GM23338 (cell line): ENCODE results near the gene TNFAIP8L2. TPM values are rescaled to one million over a fixed set of nuclear protein-coding genes. Genes with fewer than 3 reads are reported as not detected.

Source experiments
- ATAC-seq: fragments of 200-7000 bp; cut with Tn5 transposase; 3 replicates; pipeline ENCODE4 v1.9.1; 2020
- DNase-seq: peaks from one replicate; pipeline ENCODE4 v3.0.0-alpha.2; 2015; ENCODE audit warnings: low spot score
- H2AFZ ChIP-seq: fragments of 200-600 bp; sonication (generic); 2 replicates; pipeline ENCODE4 v1.8.0; 2016; ENCODE audit warnings: antibody characterized with exemption, mild to moderate bottlenecking, moderate library complexity
- H3F3A ChIP-seq: fragments of 200-600 bp; sonication (generic); replicated peaks from 2 replicates; pipeline ENCODE4 v1.8.0; 2017; ENCODE audit warnings: antibody characterized with exemption, mixed run types, low read depth
- H3K27ac ChIP-seq: fragments of 200-600 bp; sonication (generic); 2 replicates; pipeline ENCODE4 v1.6.1; 2016; ENCODE audit warnings: low read depth
- H3K27me3 ChIP-seq: fragments of 200-600 bp; sonication (generic); 2 replicates; pipeline ENCODE4 v1.8.0; 2016; ENCODE audit warnings: mild to moderate bottlenecking, mixed run types, moderate library complexity; ENCODE audit not compliant: insufficient read depth
- H3K36me3 ChIP-seq: fragments of 200-600 bp; sonication (generic); 2 replicates; pipeline ENCODE4 v1.8.0; 2016; ENCODE audit warnings: mild to moderate bottlenecking; ENCODE audit not compliant: insufficient read depth
- H3K4me1 ChIP-seq: fragments of 200-600 bp; sonication (generic); 2 replicates; pipeline ENCODE4 v1.8.0; 2016; ENCODE audit warnings: mild to moderate bottlenecking, moderate library complexity; ENCODE audit not compliant: insufficient read depth
- H3K4me2 ChIP-seq: fragments of 200-600 bp; sonication (generic); 2 replicates; pipeline ENCODE4 v1.7.1; 2017; ENCODE audit warnings: mixed run types
- H3K4me3 ChIP-seq: fragments of 200-600 bp; sonication (generic); 2 replicates; pipeline ENCODE4 v1.6.1; 2016; ENCODE audit warnings: mixed run types
- H3K79me2 ChIP-seq: fragments of 200-600 bp; sonication (generic); replicated peaks from 2 replicates; pipeline ENCODE4 v1.8.0; 2017; ENCODE audit warnings: mild to moderate bottlenecking; ENCODE audit not compliant: insufficient read depth
- H3K9me2 ChIP-seq: fragments of 200-600 bp; sonication (generic); 2 replicates; pipeline ENCODE4 v1.8.0; 2017; ENCODE audit not compliant: insufficient read depth
- H4K20me1 ChIP-seq: fragments of 200-600 bp; sonication (generic); replicated peaks from 2 replicates; pipeline ENCODE4 v1.8.0; 2017; ENCODE audit warnings: mild to moderate bottlenecking; ENCODE audit not compliant: insufficient read depth
- H3K27ac Mint-ChIP-seq: 2 replicates; pipeline ENCODE4 v1.8.0; 2020; ENCODE audit warnings: inconsistent platforms, mild to moderate bottlenecking, moderate library complexity, mixed read lengths
- H3K27me3 Mint-ChIP-seq: 3 replicates; pipeline ENCODE4 v1.8.0; 2022; ENCODE audit warnings: low read depth, mild to moderate bottlenecking, moderate library complexity, mixed read lengths, inconsistent platforms; ENCODE audit not compliant: insufficient read depth, poor library complexity
- H3K36me3 Mint-ChIP-seq: 3 replicates; pipeline ENCODE4 v1.8.0; 2021; ENCODE audit warnings: low read depth, mild to moderate bottlenecking, inconsistent platforms, moderate library complexity, mixed read lengths
- H3K4me1 Mint-ChIP-seq: 3 replicates; pipeline ENCODE4 v1.8.0; 2020; ENCODE audit warnings: mild to moderate bottlenecking, inconsistent platforms, mixed read lengths
- H3K4me3 Mint-ChIP-seq: 3 replicates; pipeline ENCODE4 v1.8.0; 2021; ENCODE audit warnings: moderate library complexity, mild to moderate bottlenecking, inconsistent platforms, mixed read lengths
- H3K9me3 Mint-ChIP-seq: 3 replicates; pipeline ENCODE4 v1.8.0; 2020; ENCODE audit warnings: moderate library complexity, mild to moderate bottlenecking, inconsistent platforms, mixed read lengths
- NANOG ChIP-seq: IDR thresholded peaks from 2 replicates; pipeline ENCODE4 v1.6.1; 2016; ENCODE audit warnings: antibody characterized with exemption, borderline replicate concordance
- STAT1 ChIP-seq: IDR thresholded peaks from one replicate; pipeline ENCODE4 v1.6.1; 2016; ENCODE audit warnings: antibody characterized with exemption; ENCODE audit not compliant: unreplicated experiment
- polyA plus RNA-seq: library from polyadenylated mRNA; unstranded; fragments of >200 nt; fragmentation: Nextera tagmentation; extraction: Ambion mirVana; gene quantifications from 2 replicates; pipeline ENCODE4 v1.2.1, GENCODE V29; 2016
- total RNA-seq: library from RNA; depleted of rRNA; stranded (reverse); fragments of >200 nt; shearing (Covaris generic); gene quantifications from 2 replicates; pipeline ENCODE4 v1.2.3, GENCODE V29; 2014
- TF ChIP-seq, protein P1 (sequence below): IDR thresholded peaks from 2 replicates; pipeline ENCODE4 v1.6.1; 2016; ENCODE audit warnings: antibody characterized with exemption
- TF ChIP-seq, protein P2 (sequence below): IDR thresholded peaks from one replicate; pipeline ENCODE4 v1.6.1; 2018; ENCODE audit warnings: antibody characterized with exemption; ENCODE audit not compliant: unreplicated experiment
- TF ChIP-seq, protein P3 (sequence below): fragments of 250-450 bp; sonication (Bioruptor Pico); IDR thresholded peaks from 2 replicates; pipeline ENCODE4 v1.5.0; 2020; ENCODE audit warnings: mild to moderate bottlenecking, moderate library complexity

TNFAIP8L2 gene
- total and polyA plus RNA-seq, 2 experiments from 2014 or later, result 0.40 TPM; not detected in 1

DNA sequence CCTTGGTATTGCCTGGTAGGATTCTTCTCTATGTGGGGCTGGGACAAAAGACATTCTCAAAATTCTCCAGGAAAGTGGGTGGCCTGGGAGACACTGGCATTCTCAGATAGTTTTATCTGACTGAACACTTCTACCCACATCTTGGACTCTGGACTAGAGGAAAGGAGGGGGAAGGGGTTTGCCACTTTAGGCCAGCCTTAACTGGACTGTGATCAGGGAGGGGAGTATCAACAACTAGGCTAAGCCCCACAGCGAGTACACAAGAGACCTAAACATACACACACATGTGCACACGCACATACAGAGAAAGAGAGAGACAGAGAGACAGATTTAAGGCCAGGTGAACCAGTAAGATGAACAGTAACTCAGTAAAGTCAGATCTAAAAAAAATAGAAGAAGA lies 8.8 kb upstream of the TNFAIP8L2 start:
- H3K4me3 Mint-ChIP-seq, result peak overlapping the region; percentile 82; the same call in 2 of the 3 replicates
- H3K4me3 ChIP-seq, result no peak overlapping the region
- no peak overlapping the region for H3K27ac ChIP-seq
- 0 out of 2 replicates have a peak overlapping the region, but pooled peaks have one; percentile 98 for H3K4me2 ChIP-seq
- DNase-seq (no peak), ATAC-seq (no peak)
- TF ChIP-seq, protein P1, sequence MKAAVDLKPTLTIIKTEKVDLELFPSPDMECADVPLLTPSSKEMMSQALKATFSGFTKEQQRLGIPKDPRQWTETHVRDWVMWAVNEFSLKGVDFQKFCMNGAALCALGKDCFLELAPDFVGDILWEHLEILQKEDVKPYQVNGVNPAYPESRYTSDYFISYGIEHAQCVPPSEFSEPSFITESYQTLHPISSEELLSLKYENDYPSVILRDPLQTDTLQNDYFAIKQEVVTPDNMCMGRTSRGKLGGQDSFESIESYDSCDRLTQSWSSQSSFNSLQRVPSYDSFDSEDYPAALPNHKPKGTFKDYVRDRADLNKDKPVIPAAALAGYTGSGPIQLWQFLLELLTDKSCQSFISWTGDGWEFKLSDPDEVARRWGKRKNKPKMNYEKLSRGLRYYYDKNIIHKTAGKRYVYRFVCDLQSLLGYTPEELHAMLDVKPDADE, result no peak
- TF ChIP-seq STAT1, result no peak
- no peak for TF ChIP-seq NANOG
- TF ChIP-seq, protein P2, sequence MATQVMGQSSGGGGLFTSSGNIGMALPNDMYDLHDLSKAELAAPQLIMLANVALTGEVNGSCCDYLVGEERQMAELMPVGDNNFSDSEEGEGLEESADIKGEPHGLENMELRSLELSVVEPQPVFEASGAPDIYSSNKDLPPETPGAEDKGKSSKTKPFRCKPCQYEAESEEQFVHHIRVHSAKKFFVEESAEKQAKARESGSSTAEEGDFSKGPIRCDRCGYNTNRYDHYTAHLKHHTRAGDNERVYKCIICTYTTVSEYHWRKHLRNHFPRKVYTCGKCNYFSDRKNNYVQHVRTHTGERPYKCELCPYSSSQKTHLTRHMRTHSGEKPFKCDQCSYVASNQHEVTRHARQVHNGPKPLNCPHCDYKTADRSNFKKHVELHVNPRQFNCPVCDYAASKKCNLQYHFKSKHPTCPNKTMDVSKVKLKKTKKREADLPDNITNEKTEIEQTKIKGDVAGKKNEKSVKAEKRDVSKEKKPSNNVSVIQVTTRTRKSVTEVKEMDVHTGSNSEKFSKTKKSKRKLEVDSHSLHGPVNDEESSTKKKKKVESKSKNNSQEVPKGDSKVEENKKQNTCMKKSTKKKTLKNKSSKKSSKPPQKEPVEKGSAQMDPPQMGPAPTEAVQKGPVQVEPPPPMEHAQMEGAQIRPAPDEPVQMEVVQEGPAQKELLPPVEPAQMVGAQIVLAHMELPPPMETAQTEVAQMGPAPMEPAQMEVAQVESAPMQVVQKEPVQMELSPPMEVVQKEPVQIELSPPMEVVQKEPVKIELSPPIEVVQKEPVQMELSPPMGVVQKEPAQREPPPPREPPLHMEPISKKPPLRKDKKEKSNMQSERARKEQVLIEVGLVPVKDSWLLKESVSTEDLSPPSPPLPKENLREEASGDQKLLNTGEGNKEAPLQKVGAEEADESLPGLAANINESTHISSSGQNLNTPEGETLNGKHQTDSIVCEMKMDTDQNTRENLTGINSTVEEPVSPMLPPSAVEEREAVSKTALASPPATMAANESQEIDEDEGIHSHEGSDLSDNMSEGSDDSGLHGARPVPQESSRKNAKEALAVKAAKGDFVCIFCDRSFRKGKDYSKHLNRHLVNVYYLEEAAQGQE, result no peak
- TF ChIP-seq, protein P3, sequence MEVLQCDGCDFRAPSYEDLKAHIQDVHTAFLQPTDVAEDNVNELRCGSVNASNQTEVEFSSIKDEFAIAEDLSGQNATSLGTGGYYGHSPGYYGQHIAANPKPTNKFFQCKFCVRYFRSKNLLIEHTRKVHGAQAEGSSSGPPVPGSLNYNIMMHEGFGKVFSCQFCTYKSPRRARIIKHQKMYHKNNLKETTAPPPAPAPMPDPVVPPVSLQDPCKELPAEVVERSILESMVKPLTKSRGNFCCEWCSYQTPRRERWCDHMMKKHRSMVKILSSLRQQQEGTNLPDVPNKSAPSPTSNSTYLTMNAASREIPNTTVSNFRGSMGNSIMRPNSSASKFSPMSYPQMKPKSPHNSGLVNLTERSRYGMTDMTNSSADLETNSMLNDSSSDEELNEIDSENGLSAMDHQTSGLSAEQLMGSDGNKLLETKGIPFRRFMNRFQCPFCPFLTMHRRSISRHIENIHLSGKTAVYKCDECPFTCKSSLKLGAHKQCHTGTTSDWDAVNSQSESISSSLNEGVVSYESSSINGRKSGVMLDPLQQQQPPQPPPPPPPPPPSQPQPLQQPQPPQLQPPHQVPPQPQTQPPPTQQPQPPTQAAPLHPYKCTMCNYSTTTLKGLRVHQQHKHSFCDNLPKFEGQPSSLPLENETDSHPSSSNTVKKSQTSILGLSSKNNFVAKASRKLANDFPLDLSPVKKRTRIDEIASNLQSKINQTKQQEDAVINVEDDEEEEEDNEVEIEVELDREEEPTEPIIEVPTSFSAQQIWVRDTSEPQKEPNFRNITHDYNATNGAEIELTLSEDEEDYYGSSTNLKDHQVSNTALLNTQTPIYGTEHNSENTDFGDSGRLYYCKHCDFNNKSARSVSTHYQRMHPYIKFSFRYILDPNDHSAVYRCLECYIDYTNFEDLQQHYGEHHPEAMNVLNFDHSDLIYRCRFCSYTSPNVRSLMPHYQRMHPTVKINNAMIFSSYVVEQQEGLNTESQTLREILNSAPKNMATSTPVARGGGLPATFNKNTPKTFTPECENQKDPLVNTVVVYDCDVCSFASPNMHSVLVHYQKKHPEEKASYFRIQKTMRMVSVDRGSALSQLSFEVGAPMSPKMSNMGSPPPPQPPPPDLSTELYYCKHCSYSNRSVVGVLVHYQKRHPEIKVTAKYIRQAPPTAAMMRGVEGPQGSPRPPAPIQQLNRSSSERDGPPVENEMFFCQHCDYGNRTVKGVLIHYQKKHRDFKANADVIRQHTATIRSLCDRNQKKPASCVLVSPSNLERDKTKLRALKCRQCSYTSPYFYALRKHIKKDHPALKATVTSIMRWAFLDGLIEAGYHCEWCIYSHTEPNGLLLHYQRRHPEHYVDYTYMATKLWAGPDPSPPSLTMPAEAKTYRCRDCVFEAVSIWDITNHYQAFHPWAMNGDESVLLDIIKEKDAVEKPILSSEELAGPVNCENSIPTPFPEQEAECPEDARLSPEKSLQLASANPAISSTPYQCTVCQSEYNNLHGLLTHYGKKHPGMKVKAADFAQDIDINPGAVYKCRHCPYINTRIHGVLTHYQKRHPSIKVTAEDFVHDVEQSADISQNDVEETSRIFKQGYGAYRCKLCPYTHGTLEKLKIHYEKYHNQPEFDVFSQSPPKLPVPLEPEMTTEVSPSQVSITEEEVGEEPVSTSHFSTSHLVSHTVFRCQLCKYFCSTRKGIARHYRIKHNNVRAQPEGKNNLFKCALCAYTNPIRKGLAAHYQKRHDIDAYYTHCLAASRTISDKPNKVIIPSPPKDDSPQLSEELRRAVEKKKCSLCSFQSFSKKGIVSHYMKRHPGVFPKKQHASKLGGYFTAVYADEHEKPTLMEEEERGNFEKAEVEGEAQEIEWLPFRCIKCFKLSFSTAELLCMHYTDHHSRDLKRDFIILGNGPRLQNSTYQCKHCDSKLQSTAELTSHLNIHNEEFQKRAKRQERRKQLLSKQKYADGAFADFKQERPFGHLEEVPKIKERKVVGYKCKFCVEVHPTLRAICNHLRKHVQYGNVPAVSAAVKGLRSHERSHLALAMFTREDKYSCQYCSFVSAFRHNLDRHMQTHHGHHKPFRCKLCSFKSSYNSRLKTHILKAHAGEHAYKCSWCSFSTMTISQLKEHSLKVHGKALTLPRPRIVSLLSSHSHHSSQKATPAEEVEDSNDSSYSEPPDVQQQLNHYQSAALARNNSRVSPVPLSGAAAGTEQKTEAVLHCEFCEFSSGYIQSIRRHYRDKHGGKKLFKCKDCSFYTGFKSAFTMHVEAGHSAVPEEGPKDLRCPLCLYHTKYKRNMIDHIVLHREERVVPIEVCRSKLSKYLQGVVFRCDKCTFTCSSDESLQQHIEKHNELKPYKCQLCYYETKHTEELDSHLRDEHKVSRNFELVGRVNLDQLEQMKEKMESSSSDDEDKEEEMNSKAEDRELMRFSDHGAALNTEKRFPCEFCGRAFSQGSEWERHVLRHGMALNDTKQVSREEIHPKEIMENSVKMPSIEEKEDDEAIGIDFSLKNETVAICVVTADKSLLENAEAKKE, result no peak
- no peaks in the 10 kb centered on the region for H3K36me3 ChIP-seq
- H4K20me1 ChIP-seq, result peaks cover 5% of the 10 kb centered on the region; the same call in 1 of the 2 replicates
- H3K27ac Mint-ChIP-seq, result no peak overlapping the region
- no peaks in the 10 kb centered on the region; the same call in 1 of the 2 replicates for H3K79me2 ChIP-seq
- no peaks in the 10 kb centered on the region for H3K9me3 Mint-ChIP-seq
- peaks cover 29% of the 10 kb centered on the region for H3K27me3 Mint-ChIP-seq
- H3K36me3 Mint-ChIP-seq, result no peaks in the 10 kb centered on the region; the same call in 2 of the 3 replicates
- peaks cover 35% of the 10 kb centered on the region for H3K4me1 Mint-ChIP-seq
- H3K4me1 ChIP-seq, result peaks cover 35% of the 10 kb centered on the region
- no peak overlapping the region for H2AFZ ChIP-seq
- peaks cover 9% of the 10 kb centered on the region; the same call in 1 of the 2 replicates for H3F3A ChIP-seq
- peaks cover 35% of the 10 kb centered on the region for H3K27me3 ChIP-seq
- no peaks in the 10 kb centered on the region for H3K9me2 ChIP-seq
